HEK293 (cell line): Measurements from ENCODE around the gene C2CD5.

ENCODE experiments used
- CTCF ChIA-PET: fragments of 350-600 bp; formaldehyde crosslinking; extraction: SDS; loops from one replicate; lab custom pipeline; 2021; ENCODE audit warnings: antibody characterized with exemption; lab: Yijun Ruan, JAX
- POLR2A ChIA-PET: fragments of 300-600 bp; formaldehyde crosslinking; extraction: SDS; loops from one replicate; lab custom pipeline; 2020; ENCODE audit warnings: antibody characterized with exemption, inconsistent platforms; lab: Yijun Ruan, JAX
- H3K27ac ChIP-seq: fragments of 200-500 bp; sonication (Bioruptor generic); 2 replicates; pipeline ENCODE4 v1.5.1; 2014; ENCODE audit warnings: low read depth, low read length, control low read depth, inconsistent platforms; ENCODE audit errors: extremely low read depth
- H3K36me3 ChIP-seq, 2 experiments: fragments of 200-500 bp in 1 of 2; sonication (Bioruptor generic) in 1 of 2; 1 replicate in 1 of 2; 2 replicates in 1 of 2; pipeline ENCODE4 v1.5.1; 2014 to 2017; ENCODE audit warnings: inconsistent platforms in 2 of 2, low read length in 2 of 2; ENCODE audit not compliant: control insufficient read depth in 2 of 2, insufficient read depth in 1 of 2
- H3K4me1 ChIP-seq: fragments of 200-500 bp; sonication (Bioruptor generic); 2 replicates; pipeline ENCODE4 v1.5.1; 2014; ENCODE audit warnings: mild to moderate bottlenecking, low read length, inconsistent platforms; ENCODE audit not compliant: control insufficient read depth, insufficient read depth
- H3K4me3 ChIP-seq: 2 replicates; pipeline ENCODE4 v1.5.1; 2011; ENCODE audit warnings: low read depth, mild to moderate bottlenecking, control low read depth, low read length, moderate library complexity
- H3K9me3 ChIP-seq: fragments of 200-500 bp; sonication (Bioruptor generic); 2 replicates; pipeline ENCODE4 v1.5.1; 2014; ENCODE audit warnings: low read depth, low read length, inconsistent platforms; ENCODE audit not compliant: control insufficient read depth, insufficient read depth
- PRDM4 ChIP-seq: fragments of 450-650 bp; formaldehyde crosslinking; IDR thresholded peaks from 2 replicates; pipeline ENCODE4 v1.5.1; 2017; ENCODE audit warnings: missing biosample characterization, missing genetic modification characterization
- SCRT1 ChIP-seq: fragments of 450-650 bp; formaldehyde crosslinking; IDR thresholded peaks from 2 replicates; pipeline ENCODE4 v1.5.1; 2016; ENCODE audit warnings: missing biosample characterization, missing genetic modification characterization, borderline replicate concordance
- YY1 ChIP-seq: fragments of 450-650 bp; formaldehyde crosslinking; IDR thresholded peaks from 2 replicates; pipeline ENCODE4 v1.5.1; 2018; ENCODE audit warnings: missing biosample characterization, missing genetic modification characterization
- ZBTB44 ChIP-seq: fragments of 450-650 bp; IDR thresholded peaks from 2 replicates; pipeline ENCODE4 v1.5.1; 2018; ENCODE audit warnings: missing biosample characterization, mild to moderate bottlenecking, missing genetic modification characterization
- ZBTB48 ChIP-seq: fragments of 450-650 bp; formaldehyde crosslinking; IDR thresholded peaks from 2 replicates; pipeline ENCODE4 v1.5.1; 2016; ENCODE audit warnings: missing biosample characterization, missing genetic modification characterization
- ZNF138 ChIP-seq: fragments of 450-650 bp; formaldehyde crosslinking; IDR thresholded peaks from 2 replicates; pipeline ENCODE4 v1.5.1; 2016; ENCODE audit warnings: missing biosample characterization, missing genetic modification characterization, borderline replicate concordance
- ZNF157 ChIP-seq: fragments of 450-650 bp; formaldehyde crosslinking; IDR thresholded peaks from 2 replicates; pipeline ENCODE4 v1.5.1; 2016; ENCODE audit warnings: missing biosample characterization, missing genetic modification characterization
- ZNF184 ChIP-seq: fragments of 450-650 bp; IDR thresholded peaks from 2 replicates; pipeline ENCODE4 v1.5.1; 2018; ENCODE audit warnings: missing biosample characterization, mild to moderate bottlenecking, missing genetic modification characterization
- ZNF292 ChIP-seq: fragments of 450-650 bp; formaldehyde crosslinking; IDR thresholded peaks from 2 replicates; pipeline ENCODE4 v1.5.1; 2016; ENCODE audit warnings: low read depth, missing biosample characterization, missing genetic modification characterization, borderline replicate concordance
- ZNF311 ChIP-seq: fragments of 450-650 bp; formaldehyde crosslinking; IDR thresholded peaks from 2 replicates; pipeline ENCODE4 v1.5.1; 2017; ENCODE audit warnings: missing biosample characterization, missing genetic modification characterization, borderline replicate concordance
- ZNF600 ChIP-seq: fragments of 450-650 bp; formaldehyde crosslinking; IDR thresholded peaks from 2 replicates; pipeline ENCODE4 v1.5.1; 2016; ENCODE audit warnings: missing biosample characterization, missing genetic modification characterization
- ZNF670 ChIP-seq: fragments of 450-650 bp; formaldehyde crosslinking; IDR thresholded peaks from 2 replicates; pipeline ENCODE4 v1.5.1; 2016; ENCODE audit warnings: missing biosample characterization, missing genetic modification characterization, low read depth
- ZNF707 ChIP-seq: fragments of 450-650 bp; formaldehyde crosslinking; IDR thresholded peaks from 2 replicates; pipeline ENCODE4 v1.5.1; 2016; ENCODE audit warnings: missing biosample characterization, missing genetic modification characterization
- ZXDB ChIP-seq: fragments of 450-650 bp; formaldehyde crosslinking; IDR thresholded peaks from 2 replicates; pipeline ENCODE4 v1.5.1; 2016; ENCODE audit warnings: missing biosample characterization, missing genetic modification characterization
- TF ChIP-seq, protein P1 (sequence below): fragments of 450-650 bp; formaldehyde crosslinking; IDR thresholded peaks from 2 replicates; pipeline ENCODE4 v1.5.1; 2017; ENCODE audit warnings: missing biosample characterization, missing genetic modification characterization
- TF ChIP-seq, protein P2 (sequence below): fragments of 450-650 bp; formaldehyde crosslinking; IDR thresholded peaks from 2 replicates; pipeline ENCODE4 v1.5.1; 2016; ENCODE audit warnings: missing biosample characterization, missing genetic modification characterization, borderline replicate concordance
- TF ChIP-seq, protein P3 (sequence below): fragments of 450-650 bp; formaldehyde crosslinking; IDR thresholded peaks from 2 replicates; pipeline ENCODE4 v1.5.1; 2017; ENCODE audit warnings: missing biosample characterization, mild to moderate bottlenecking, missing genetic modification characterization, moderate library complexity
- TF ChIP-seq, protein P4 (sequence below): IDR thresholded peaks from 2 replicates; pipeline ENCODE4 v1.6.1; 2011; ENCODE audit warnings: mild to moderate bottlenecking, low read depth, low read length, borderline replicate concordance

Gene C2CD5

GRCh38 chr12:22529281-22530060 lies 14.9 kb downstream of the C2CD5 start (continued):
- peak; percentile 24; the same call in 1 of the 2 replicates for TF ChIP-seq ZBTB44

DNA sequence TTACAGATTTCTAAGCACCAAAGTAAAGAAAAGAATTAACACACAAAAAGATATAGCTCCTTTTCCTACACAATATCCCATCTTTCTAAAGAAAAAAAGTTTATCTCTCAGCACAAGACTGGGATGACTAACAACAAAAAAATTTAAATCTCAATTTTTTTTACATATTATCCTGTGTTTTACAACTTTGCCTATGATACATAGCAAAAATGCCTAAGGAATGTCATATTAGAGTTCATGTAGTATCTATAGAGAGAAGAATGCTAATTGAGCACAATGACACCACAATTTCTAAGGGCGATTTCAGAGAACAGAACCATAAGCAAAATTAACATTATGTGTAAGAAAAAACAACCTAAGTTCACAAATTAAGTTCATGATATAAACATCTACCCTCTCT lies 16.3 kb downstream of the C2CD5 start:
- POLR2A ChIA-PET = no interaction called here

DNA sequence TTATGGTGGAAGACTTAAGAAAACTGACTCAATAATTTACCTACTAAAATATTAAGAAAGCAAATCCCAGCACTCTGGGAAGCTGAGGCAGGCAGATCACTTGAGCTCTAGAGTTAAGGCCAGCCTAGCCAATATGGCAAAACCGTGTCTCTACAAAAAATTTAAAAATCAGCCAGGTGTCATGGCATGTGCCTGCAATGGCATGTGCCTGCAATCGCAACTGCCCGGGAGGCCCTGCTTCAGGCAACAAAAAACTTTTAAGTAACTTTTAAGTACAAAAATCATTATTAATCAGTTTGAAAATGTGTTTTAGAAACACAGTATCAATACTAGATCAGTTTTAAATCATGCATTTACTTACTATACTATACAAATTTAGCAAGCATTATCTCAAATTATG lies 17.5 kb downstream of the C2CD5 start:
- CTCF ChIA-PET = interaction anchor here (0.7 to 0.8 kb wide), 2 partner anchors 18 to 31 kb away, joined by 3 to 4 read pairs; no protein-coding TSS in a partner anchor
- Histone ChIP-seq H3K27ac (no peak overlapping the region), H3K9me3 (no peaks in the 10 kb centered on the region), H3K4me3 (no peak overlapping the region)
- no peak for TF ChIP-seq ZNF184 (tag by site-specific recombination)
- TF ChIP-seq ZBTB48 = no peak
- TF ChIP-seq, protein P1, sequence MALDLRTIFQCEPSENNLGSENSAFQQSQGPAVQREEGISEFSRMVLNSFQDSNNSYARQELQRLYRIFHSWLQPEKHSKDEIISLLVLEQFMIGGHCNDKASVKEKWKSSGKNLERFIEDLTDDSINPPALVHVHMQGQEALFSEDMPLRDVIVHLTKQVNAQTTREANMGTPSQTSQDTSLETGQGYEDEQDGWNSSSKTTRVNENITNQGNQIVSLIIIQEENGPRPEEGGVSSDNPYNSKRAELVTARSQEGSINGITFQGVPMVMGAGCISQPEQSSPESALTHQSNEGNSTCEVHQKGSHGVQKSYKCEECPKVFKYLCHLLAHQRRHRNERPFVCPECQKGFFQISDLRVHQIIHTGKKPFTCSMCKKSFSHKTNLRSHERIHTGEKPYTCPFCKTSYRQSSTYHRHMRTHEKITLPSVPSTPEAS (tag by site-specific recombination) = no peak
- TF ChIP-seq, protein P2, sequence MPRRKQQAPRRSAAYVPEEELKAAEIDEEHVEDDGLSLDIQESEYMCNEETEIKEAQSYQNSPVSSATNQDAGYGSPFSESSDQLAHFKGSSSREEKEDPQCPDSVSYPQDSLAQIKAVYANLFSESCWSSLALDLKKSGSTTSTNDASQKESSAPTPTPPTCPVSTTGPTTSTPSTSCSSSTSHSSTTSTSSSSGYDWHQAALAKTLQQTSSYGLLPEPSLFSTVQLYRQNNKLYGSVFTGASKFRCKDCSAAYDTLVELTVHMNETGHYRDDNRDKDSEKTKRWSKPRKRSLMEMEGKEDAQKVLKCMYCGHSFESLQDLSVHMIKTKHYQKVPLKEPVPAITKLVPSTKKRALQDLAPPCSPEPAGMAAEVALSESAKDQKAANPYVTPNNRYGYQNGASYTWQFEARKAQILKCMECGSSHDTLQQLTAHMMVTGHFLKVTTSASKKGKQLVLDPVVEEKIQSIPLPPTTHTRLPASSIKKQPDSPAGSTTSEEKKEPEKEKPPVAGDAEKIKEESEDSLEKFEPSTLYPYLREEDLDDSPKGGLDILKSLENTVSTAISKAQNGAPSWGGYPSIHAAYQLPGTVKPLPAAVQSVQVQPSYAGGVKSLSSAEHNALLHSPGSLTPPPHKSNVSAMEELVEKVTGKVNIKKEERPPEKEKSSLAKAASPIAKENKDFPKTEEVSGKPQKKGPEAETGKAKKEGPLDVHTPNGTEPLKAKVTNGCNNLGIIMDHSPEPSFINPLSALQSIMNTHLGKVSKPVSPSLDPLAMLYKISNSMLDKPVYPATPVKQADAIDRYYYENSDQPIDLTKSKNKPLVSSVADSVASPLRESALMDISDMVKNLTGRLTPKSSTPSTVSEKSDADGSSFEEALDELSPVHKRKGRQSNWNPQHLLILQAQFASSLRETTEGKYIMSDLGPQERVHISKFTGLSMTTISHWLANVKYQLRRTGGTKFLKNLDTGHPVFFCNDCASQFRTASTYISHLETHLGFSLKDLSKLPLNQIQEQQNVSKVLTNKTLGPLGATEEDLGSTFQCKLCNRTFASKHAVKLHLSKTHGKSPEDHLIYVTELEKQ (tag by site-specific recombination) = no peak
- TF ChIP-seq SCRT1 (tag by site-specific recombination) = no peak
- TF ChIP-seq, protein P3, sequence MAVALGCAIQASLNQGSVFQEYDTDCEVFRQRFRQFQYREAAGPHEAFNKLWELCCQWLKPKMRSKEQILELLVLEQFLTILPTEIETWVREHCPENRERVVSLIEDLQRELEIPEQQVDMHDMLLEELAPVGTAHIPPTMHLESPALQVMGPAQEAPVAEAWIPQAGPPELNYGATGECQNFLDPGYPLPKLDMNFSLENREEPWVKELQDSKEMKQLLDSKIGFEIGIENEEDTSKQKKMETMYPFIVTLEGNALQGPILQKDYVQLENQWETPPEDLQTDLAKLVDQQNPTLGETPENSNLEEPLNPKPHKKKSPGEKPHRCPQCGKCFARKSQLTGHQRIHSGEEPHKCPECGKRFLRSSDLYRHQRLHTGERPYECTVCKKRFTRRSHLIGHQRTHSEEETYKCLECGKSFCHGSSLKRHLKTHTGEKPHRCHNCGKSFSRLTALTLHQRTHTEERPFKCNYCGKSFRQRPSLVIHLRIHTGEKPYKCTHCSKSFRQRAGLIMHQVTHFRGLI = no peak
- no peak for TF ChIP-seq ZXDB (tag by site-specific recombination)
- no peak for TF ChIP-seq ZNF707 (tag by site-specific recombination)
- TF ChIP-seq ZNF292 (tag by site-specific recombination) = no peak
- TF ChIP-seq YY1 (tag by site-specific recombination) = no peak
- TF ChIP-seq, all 188 proteins: peak for 0
- no peaks in the 10 kb centered on the region for H3K4me1 ChIP-seq
- H3K36me3 ChIP-seq = peaks cover 52 to 58% of the 10 kb centered on the region in 2 experiments
- POLR2A ChIA-PET = no interaction called here

More for the DNA sequence above, 16.3 kb downstream of the C2CD5 start:
- no peaks in the 10 kb centered on the region for H3K9me3 ChIP-seq
- no peak overlapping the region for H3K27ac ChIP-seq
- peaks cover 57 to 60% of the 10 kb centered on the region in 2 experiments for H3K36me3 ChIP-seq
- TF ChIP-seq ZNF138 (tag by site-specific recombination) = no peak
- TF ChIP-seq ZNF311 (tag by site-specific recombination) = no peak
- TF ChIP-seq ZNF600 (tag by site-specific recombination) = no peak
- TF ChIP-seq, protein P4, sequence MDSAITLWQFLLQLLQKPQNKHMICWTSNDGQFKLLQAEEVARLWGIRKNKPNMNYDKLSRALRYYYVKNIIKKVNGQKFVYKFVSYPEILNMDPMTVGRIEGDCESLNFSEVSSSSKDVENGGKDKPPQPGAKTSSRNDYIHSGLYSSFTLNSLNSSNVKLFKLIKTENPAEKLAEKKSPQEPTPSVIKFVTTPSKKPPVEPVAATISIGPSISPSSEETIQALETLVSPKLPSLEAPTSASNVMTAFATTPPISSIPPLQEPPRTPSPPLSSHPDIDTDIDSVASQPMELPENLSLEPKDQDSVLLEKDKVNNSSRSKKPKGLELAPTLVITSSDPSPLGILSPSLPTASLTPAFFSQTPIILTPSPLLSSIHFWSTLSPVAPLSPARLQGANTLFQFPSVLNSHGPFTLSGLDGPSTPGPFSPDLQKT = no peak
- no peak for TF ChIP-seq ZNF157 (tag by site-specific recombination)
- no peak for TF ChIP-seq PRDM4 (tag by site-specific recombination)
- TF ChIP-seq ZNF670 (tag by site-specific recombination) = no peak
- no peaks in the 10 kb centered on the region for H3K4me1 ChIP-seq
- no peak overlapping the region for H3K4me3 ChIP-seq
- CTCF ChIA-PET = interaction anchor here (0.6 to 1.6 kb wide), 6 partner anchors 20 to 196 kb away, joined by 3 to 6 read pairs (median 3); no protein-coding TSS in a partner anchor
